HepG2 (cell line): Measurements from ENCODE around the gene GNAI2. TPM values are rescaled to one million over a fixed set of nuclear protein-coding genes. Genes with fewer than 3 reads are reported as not detected.

Experiments
- MAFK ChIP-seq, 2 experiments: IDR thresholded peaks in 1 of 2; conservative IDR thresholded peaks in 1 of 2; 2 replicates each; pipeline ENCODE4 v1.6.1; 2011; ENCODE audit warnings: improper control_type of control experiment in 2 of 2, low read length in 2 of 2
- SP1 ChIP-seq, 2 experiments: fragments of 450-650 bp in 1 of 2; sonication (generic) in 1 of 2; formaldehyde crosslinking in 1 of 2; IDR thresholded peaks; 2 replicates each; pipeline versions ENCODE4 v1.4.0 to v1.6.1; 2016 to 2020; ENCODE audit warnings: missing genetic modification reagents in 1 of 2
- ZNF746 ChIP-seq: sonication (generic); formaldehyde crosslinking; IDR thresholded peaks from 2 replicates; pipeline ENCODE4 v1.8.0; 2022; ENCODE audit warnings: mild to moderate bottlenecking, missing genetic modification reagents
- ZNF83 ChIP-seq: sonication (generic); formaldehyde crosslinking; IDR thresholded peaks from 2 replicates; pipeline ENCODE4 v1.4.0; 2020; ENCODE audit warnings: missing genetic modification reagents, mild to moderate bottlenecking, borderline replicate concordance
- polyA plus RNA-seq, 8 experiments: library from polyadenylated mRNA; depleted of rRNA in 3 of 8; stranded (reverse) in 7 of 8; unstranded in 1 of 8; fragments of >200 nt; fragmentation: Illumina TruSeq in 4 of 8; extraction: Trizol in 4 of 8; gene quantifications; 2 replicates each; pipeline versions ENCODE4 v1.2.1 to v1.2.3, GENCODE V29; 2011 to 2016; ENCODE audit warnings: low read depth in 4 of 8, missing spikeins in 1 of 8, mixed read lengths in 1 of 8; ENCODE audit not compliant: insufficient read depth in 1 of 8
- total RNA-seq, 5 experiments: library from RNA; depleted of rRNA; stranded (reverse); fragments of >200 nt; fragmentation: Illumina TruSeq; extraction: Trizol; gene quantifications; 2 replicates each; pipeline ENCODE4 v1.2.3, GENCODE V29; 2016; ENCODE audit warnings: low read depth in 1 of 5
- TF ChIP-seq, protein P1 (sequence below): sonication (generic); formaldehyde crosslinking; IDR thresholded peaks from 2 replicates; pipeline ENCODE4 v1.9.0; 2022; ENCODE audit warnings: missing genetic modification reagents, mild to moderate bottlenecking, borderline replicate concordance
- TF ChIP-seq, protein P2 (sequence below): sonication (generic); formaldehyde crosslinking; IDR thresholded peaks from 2 replicates; pipeline ENCODE4 v1.8.0; 2022; ENCODE audit warnings: missing genetic modification reagents, mild to moderate bottlenecking, moderate library complexity, borderline replicate concordance
- TF ChIP-seq, protein P3 (sequence below): sonication (generic); formaldehyde crosslinking; IDR thresholded peaks from 2 replicates; pipeline ENCODE4 v1.4.0; 2020; ENCODE audit warnings: missing genetic modification reagents

GNAI2 gene
- total and polyA plus RNA-seq, 2 of the 13 experiments (the other 11 are each of a cell fraction or from before 2014, with no cell fraction given) = 51.1 to 66.2 TPM

DNA sequence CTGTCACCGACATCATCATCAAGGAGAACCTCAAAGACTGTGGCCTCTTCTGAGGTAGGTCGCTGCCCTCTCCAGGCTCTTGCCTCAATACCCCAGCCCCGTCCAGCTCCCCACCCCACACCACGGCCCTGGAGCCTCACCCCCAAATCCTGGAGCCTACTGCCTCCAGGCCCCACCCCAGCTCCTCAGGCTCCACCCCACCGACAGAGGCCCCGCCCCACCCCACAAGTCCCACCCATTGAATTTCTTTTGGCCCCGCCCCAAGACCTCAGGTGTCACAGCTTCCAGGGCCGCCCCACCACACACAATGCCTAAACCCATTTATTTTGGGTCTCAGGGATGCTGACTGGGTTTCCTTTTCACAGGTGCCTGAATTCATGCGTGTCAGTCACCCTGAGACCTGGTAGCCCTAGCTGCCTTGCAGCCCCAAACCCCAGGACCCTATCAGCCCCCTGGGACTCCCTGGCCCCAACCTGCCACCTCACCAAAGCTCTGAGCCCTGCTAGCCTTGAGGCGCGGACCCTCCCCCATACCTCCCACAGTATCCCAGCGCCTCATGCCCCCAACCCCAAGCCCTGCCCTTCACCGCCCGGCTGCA lies 41.0 kb upstream of the GNAI2 start (continued):
- TF ChIP-seq, protein P1, sequence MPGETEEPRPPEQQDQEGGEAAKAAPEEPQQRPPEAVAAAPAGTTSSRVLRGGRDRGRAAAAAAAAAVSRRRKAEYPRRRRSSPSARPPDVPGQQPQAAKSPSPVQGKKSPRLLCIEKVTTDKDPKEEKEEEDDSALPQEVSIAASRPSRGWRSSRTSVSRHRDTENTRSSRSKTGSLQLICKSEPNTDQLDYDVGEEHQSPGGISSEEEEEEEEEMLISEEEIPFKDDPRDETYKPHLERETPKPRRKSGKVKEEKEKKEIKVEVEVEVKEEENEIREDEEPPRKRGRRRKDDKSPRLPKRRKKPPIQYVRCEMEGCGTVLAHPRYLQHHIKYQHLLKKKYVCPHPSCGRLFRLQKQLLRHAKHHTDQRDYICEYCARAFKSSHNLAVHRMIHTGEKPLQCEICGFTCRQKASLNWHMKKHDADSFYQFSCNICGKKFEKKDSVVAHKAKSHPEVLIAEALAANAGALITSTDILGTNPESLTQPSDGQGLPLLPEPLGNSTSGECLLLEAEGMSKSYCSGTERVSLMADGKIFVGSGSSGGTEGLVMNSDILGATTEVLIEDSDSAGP (CRISPR knock-in tag) = no peak
- TF ChIP-seq MAFK (conservative IDR thresholded peaks at IDR 0.05 in 1 of 2, IDR thresholded peaks at IDR 0.05 in 1 of 2; ENCODE audit: low read length in 2 of 2) (no peak), ZNF83 (no peak), SP1 (IDR thresholded peaks at IDR 0.05) (no peak), SP1 (CRISPR knock-in tag; IDR thresholded peaks at IDR 0.05) (no peak), ZNF746 (no peak)
- TF ChIP-seq, protein P2, sequence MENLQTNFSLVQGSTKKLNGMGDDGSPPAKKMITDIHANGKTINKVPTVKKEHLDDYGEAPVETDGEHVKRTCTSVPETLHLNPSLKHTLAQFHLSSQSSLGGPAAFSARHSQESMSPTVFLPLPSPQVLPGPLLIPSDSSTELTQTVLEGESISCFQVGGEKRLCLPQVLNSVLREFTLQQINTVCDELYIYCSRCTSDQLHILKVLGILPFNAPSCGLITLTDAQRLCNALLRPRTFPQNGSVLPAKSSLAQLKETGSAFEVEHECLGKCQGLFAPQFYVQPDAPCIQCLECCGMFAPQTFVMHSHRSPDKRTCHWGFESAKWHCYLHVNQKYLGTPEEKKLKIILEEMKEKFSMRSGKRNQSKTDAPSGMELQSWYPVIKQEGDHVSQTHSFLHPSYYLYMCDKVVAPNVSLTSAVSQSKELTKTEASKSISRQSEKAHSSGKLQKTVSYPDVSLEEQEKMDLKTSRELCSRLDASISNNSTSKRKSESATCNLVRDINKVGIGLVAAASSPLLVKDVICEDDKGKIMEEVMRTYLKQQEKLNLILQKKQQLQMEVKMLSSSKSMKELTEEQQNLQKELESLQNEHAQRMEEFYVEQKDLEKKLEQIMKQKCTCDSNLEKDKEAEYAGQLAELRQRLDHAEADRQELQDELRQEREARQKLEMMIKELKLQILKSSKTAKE (CRISPR knock-in tag) = no peak
- TF ChIP-seq, protein P3, sequence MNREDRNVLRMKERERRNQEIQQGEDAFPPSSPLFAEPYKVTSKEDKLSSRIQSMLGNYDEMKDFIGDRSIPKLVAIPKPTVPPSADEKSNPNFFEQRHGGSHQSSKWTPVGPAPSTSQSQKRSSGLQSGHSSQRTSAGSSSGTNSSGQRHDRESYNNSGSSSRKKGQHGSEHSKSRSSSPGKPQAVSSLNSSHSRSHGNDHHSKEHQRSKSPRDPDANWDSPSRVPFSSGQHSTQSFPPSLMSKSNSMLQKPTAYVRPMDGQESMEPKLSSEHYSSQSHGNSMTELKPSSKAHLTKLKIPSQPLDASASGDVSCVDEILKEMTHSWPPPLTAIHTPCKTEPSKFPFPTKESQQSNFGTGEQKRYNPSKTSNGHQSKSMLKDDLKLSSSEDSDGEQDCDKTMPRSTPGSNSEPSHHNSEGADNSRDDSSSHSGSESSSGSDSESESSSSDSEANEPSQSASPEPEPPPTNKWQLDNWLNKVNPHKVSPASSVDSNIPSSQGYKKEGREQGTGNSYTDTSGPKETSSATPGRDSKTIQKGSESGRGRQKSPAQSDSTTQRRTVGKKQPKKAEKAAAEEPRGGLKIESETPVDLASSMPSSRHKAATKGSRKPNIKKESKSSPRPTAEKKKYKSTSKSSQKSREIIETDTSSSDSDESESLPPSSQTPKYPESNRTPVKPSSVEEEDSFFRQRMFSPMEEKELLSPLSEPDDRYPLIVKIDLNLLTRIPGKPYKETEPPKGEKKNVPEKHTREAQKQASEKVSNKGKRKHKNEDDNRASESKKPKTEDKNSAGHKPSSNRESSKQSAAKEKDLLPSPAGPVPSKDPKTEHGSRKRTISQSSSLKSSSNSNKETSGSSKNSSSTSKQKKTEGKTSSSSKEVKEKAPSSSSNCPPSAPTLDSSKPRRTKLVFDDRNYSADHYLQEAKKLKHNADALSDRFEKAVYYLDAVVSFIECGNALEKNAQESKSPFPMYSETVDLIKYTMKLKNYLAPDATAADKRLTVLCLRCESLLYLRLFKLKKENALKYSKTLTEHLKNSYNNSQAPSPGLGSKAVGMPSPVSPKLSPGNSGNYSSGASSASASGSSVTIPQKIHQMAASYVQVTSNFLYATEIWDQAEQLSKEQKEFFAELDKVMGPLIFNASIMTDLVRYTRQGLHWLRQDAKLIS (CRISPR knock-in tag) = no peak
